K562 (cell line): ENCODE measurements around the gene LOXHD1. TPM values are rescaled to one million over a fixed set of nuclear protein-coding genes. Genes with fewer than 3 reads are reported as not detected.

ENCODE experiments used
- ATAC-seq: fragments of 200-7000 bp; cut with Tn5 transposase; 3 replicates; pipeline ENCODE4 v1.9.1; 2020; ENCODE audit warnings: moderate library complexity
- BruUV-seq: library from RNA; stranded (reverse); fragments of 400-500 nt; replicated peaks from 2 replicates; lab custom pipeline; 2021; lab: Mats Ljungman, UMichigan
- CTCF ChIA-PET: fragments of 300-600 bp; formaldehyde crosslinking; extraction: SDS; loops from one replicate; lab custom pipeline; 2021; ENCODE audit warnings: low intra/inter-chr PET ratio; lab: Yijun Ruan, JAX
- POLR2A ChIA-PET: fragments of 300-600, 350-650 bp; sonication (Branson Sonifier 250); formaldehyde crosslinking; extraction: SDS; loops from one replicate; lab custom pipeline; 2021; ENCODE audit warnings: antibody characterized with exemption, inconsistent platforms; lab: Yijun Ruan, JAX
- DNase-seq, 4 experiments: peaks; one replicate each; pipeline versions ENCODE4 v3.0.0 to v3.0.0-alpha.2; 2011 to 2018; ENCODE audit warnings: low spot score in 3 of 4, mixed read lengths in 3 of 4; ENCODE audit errors: extremely low read depth in 1 of 4
- FAIRE-seq: peaks from 2 replicates; lab custom pipeline; 2011; peaks lifted over from hg19 to GRCh38; lab: Jason Lieb, UNC
- H2AFZ ChIP-seq: 2 replicates; pipeline ENCODE4 v1.6.0; 2011; ENCODE audit warnings: low read depth, low read length, control low read depth, inconsistent platforms
- H3K27ac ChIP-seq: fragments of 200-600 bp; 3 replicates; pipeline ENCODE4 v1.8.0; 2011; ENCODE audit warnings: low read depth, mild to moderate bottlenecking, control low read depth, inconsistent platforms, low read length, moderate library complexity, mixed read lengths; ENCODE audit errors: extremely low read depth
- H3K27me3 ChIP-seq, 2 experiments: fragments of 300-600 bp in 1 of 2; 2 replicates in 1 of 2; 3 replicates in 1 of 2; pipeline versions ENCODE4 v1.6.0 to v1.8.0; 2011; ENCODE audit warnings: inconsistent platforms in 2 of 2, low read length in 2 of 2, mild to moderate bottlenecking in 1 of 2, mixed read lengths in 1 of 2, moderate library complexity in 1 of 2; ENCODE audit not compliant: control insufficient read depth in 2 of 2, insufficient read depth in 2 of 2
- H3K36me3 ChIP-seq: fragments of 300-600 bp; 3 replicates; pipeline ENCODE4 v1.8.0; 2011; ENCODE audit warnings: mild to moderate bottlenecking, low read length, inconsistent platforms; ENCODE audit not compliant: control insufficient read depth, insufficient read depth
- H3K4me1 ChIP-seq, 2 experiments: fragments of 200-600 bp in 1 of 2; replicated peaks in 1 of 2; 2 replicates in 1 of 2; 3 replicates in 1 of 2; pipeline versions ENCODE4 v1.5.1 to v1.8.0; 2011; ENCODE audit warnings: inconsistent platforms in 2 of 2, low read length in 2 of 2, mild to moderate bottlenecking in 1 of 2, mixed read lengths in 1 of 2, moderate library complexity in 1 of 2; ENCODE audit not compliant: control insufficient read depth in 2 of 2, insufficient read depth in 2 of 2
- H3K4me2 ChIP-seq: 2 replicates; pipeline ENCODE4 v1.6.1; 2011; ENCODE audit warnings: low read length, control low read depth, inconsistent platforms, mixed read lengths; ENCODE audit not compliant: insufficient read depth
- H3K4me3 ChIP-seq: fragments of 200-600 bp; sonication (generic), shearing (Covaris generic); 2 replicates; pipeline ENCODE4 v1.5.1; 2016; ENCODE audit warnings: control low read depth, inconsistent platforms
- H3K79me2 ChIP-seq: fragments of 200-600 bp; 3 replicates; pipeline ENCODE4 v1.8.0; 2011; ENCODE audit warnings: low read length, inconsistent platforms; ENCODE audit not compliant: control insufficient read depth, insufficient read depth
- H3K9ac ChIP-seq, 2 experiments: 2 replicates each; pipeline versions ENCODE4 v1.6.0 to v1.6.1; 2011; ENCODE audit warnings: low read depth in 2 of 2, low read length in 2 of 2, control low read depth in 1 of 2, inconsistent platforms in 1 of 2, mild to moderate bottlenecking in 1 of 2, mixed read lengths in 1 of 2; ENCODE audit not compliant: insufficient read depth in 1 of 2
- H3K9me1 ChIP-seq: one replicate; pipeline ENCODE4 v1.6.0; 2011; ENCODE audit warnings: inconsistent platforms, mild to moderate bottlenecking, low read length, moderate library complexity; ENCODE audit not compliant: control insufficient read depth, insufficient read depth
- H3K9me3 ChIP-seq: replicated peaks from 2 replicates; pipeline ENCODE4 v1.5.1; 2011; ENCODE audit warnings: low read depth, low read length, inconsistent platforms; ENCODE audit not compliant: control insufficient read depth, insufficient read depth
- H4K20me1 ChIP-seq: replicated peaks from 2 replicates; pipeline ENCODE4 v1.6.1; 2011; ENCODE audit warnings: low read length, inconsistent platforms, mixed read lengths; ENCODE audit not compliant: control insufficient read depth, insufficient read depth
- CCNT2 ChIP-seq: IDR thresholded peaks from 2 replicates; pipeline ENCODE4 v1.6.1; 2011; ENCODE audit warnings: borderline replicate concordance, low read depth, mild to moderate bottlenecking, moderate library complexity, mixed read lengths, low read length; ENCODE audit not compliant: insufficient read length; ENCODE audit errors: extremely low read depth
- CGGBP1 ChIP-seq: fragments of 250-450 bp; sonication (Bioruptor Pico); IDR thresholded peaks from 2 replicates; pipeline ENCODE4 v1.9.0; 2021; ENCODE audit warnings: mild to moderate bottlenecking
- ELK3 ChIP-seq: fragments of 450-650 bp; formaldehyde crosslinking; IDR thresholded peaks from 2 replicates; pipeline ENCODE4 v1.4.0; 2020; ENCODE audit warnings: mild to moderate bottlenecking
- ERF ChIP-seq: fragments of 450-650 bp; formaldehyde crosslinking; IDR thresholded peaks from 2 replicates; pipeline ENCODE4 v1.4.0; 2020; ENCODE audit warnings: mild to moderate bottlenecking, mixed read lengths
- EZH2 ChIP-seq: IDR thresholded peaks from 2 replicates; pipeline ENCODE4 v1.6.1; 2012; ENCODE audit warnings: low read depth, mild to moderate bottlenecking, inconsistent platforms, low read length, borderline replicate concordance
- KDM1A ChIP-seq, 2 experiments: fragments of 450-650 bp; IDR thresholded peaks; 2 replicates each; pipeline ENCODE4 v1.6.1; 2016; ENCODE audit warnings: mild to moderate bottlenecking in 2 of 2
- SPI1 ChIP-seq: IDR thresholded peaks from 2 replicates; pipeline ENCODE4 v1.6.1; 2011; ENCODE audit warnings: low read depth, low read length, control low read depth, borderline replicate concordance
- THAP7 ChIP-seq: fragments of 250-450 bp; sonication (Bioruptor Pico); IDR thresholded peaks from 2 replicates; pipeline ENCODE4 v1.5.0; 2021
- ZFP91 ChIP-seq: sonication (generic); formaldehyde crosslinking; IDR thresholded peaks from 2 replicates; pipeline ENCODE4 v1.8.0; 2022; ENCODE audit warnings: mild to moderate bottlenecking, missing genetic modification reagents
- ZNF121 ChIP-seq: sonication (generic); formaldehyde crosslinking; conservative IDR thresholded peaks from 2 replicates; pipeline ENCODE4 v1.8.0; 2022; ENCODE audit warnings: missing genetic modification reagents
- WGBS: fragments of 100-300 bp; shearing (Covaris generic); methylation state at CpG from one replicate; pipeline ENCODE4 v1.1.6; 2016; ENCODE audit warnings: low coverage, mixed read lengths; ENCODE audit not compliant: insufficient coverage; ENCODE audit errors: missing lambda C conversion rate; 5-methylcytosine and 5-hydroxymethylcytosine counted together
- in situ Hi-C: fragments of 300-500 bp; cut with MboI; formaldehyde crosslinking; loops from 4 replicates; pipeline ENCODE4 v1.15.0; 2018; ENCODE audit warnings: inconsistent platforms, mixed read lengths
- intact Hi-C: fragments of 100-400 bp; cut with micrococcal nuclease; formaldehyde crosslinking; loops from 2 replicates; pipeline ENCODE4 v1.14.2; 2022
- polyA plus RNA-seq, 8 experiments: library from polyadenylated mRNA; depleted of rRNA in 4 of 8; stranded (reverse) in 5 of 8; unstranded in 3 of 8; fragments of >200 nt; fragmentation: Nextera tagmentation in 2 of 8; fragmentation: Illumina TruSeq in 1 of 8; extraction: Ambion mirVana in 2 of 8; extraction: Trizol in 1 of 8; gene quantifications; 2 replicates each; pipeline versions ENCODE4 v1.2.1 to v1.2.3, GENCODE V29; 2011 to 2014; ENCODE audit warnings: inconsistent platforms in 1 of 8, missing spikeins in 1 of 8
- total RNA-seq, 7 experiments: library from RNA; depleted of rRNA in 6 of 7; stranded (reverse); fragments of >200 nt in 6 of 7; fragmentation: Illumina TruSeq in 2 of 7; extraction: Trizol in 2 of 7; gene quantifications; 2 replicates each; pipeline versions ENCODE4 v1.2.1 to v1.2.3, GENCODE V29; 2011 to 2021; ENCODE audit warnings: low replicate concordance in 1 of 7

LOXHD1 gene
- total and polyA plus RNA-seq, 9 of the 15 experiments (the other 6 are each of a cell fraction or from before 2014, with no cell fraction given): not detected

GRCh38 chr18:46475390-46475752 lies 181.6 kb downstream of the LOXHD1 start:
- no peak for ATAC-seq
- ChIA-PET CTCF (no interaction called here), POLR2A (no interaction called here)
- in situ Hi-C loops: loop anchor here (25.0 kb wide), 1 partner anchor 188 kb away; no protein-coding TSS in a partner anchor
- no peaks in the 10 kb centered on the region for H3K79me2 ChIP-seq
- DNase-seq: no peak
- no peak overlapping the region for H3K4me3 ChIP-seq
- peaks cover 0 to 13% of the 10 kb centered on the region in 2 experiments; a peak in 2 of 5 replicates for H3K27me3 ChIP-seq
- no peaks in the 10 kb centered on the region for H3K36me3 ChIP-seq
- BruUV-seq: no TSS peak
- H3K4me2 ChIP-seq: no peak overlapping the region
- H4K20me1 ChIP-seq: no peaks in the 10 kb centered on the region
- no peak for FAIRE-seq
- H3K9me1 ChIP-seq: no peaks in the 10 kb centered on the region
- 0% methylated on average over 4 of the region's 4 CpGs for WGBS
- H3K27ac ChIP-seq: no peak overlapping the region
- H3K9ac ChIP-seq: no peak overlapping the region
- no peaks in the 10 kb centered on the region for H3K9me3 ChIP-seq
- no peak for TF ChIP-seq SPI1
- no peak for TF ChIP-seq CGGBP1 (CRISPR knock-in tag)
- peak in 1 of 2 experiments; percentile 33; a peak in 1 of 4 replicates for TF ChIP-seq KDM1A (IDR thresholded peaks at IDR 0.05)
- no peak overlapping the region for H2AFZ ChIP-seq
- intact Hi-C loops: no loop called here
- H3K4me1 ChIP-seq: no peaks in the 10 kb centered on the region

GRCh38 chr18:46474487-46475389 lies 182.3 kb downstream of the LOXHD1 start:
- FAIRE-seq: no peak
- Histone ChIP-seq H2AFZ (no peak overlapping the region), H3K9me1 (no peaks in the 10 kb centered on the region), H3K4me2 (no peak overlapping the region), H3K9ac (no peak overlapping the region), H3K27ac (no peak overlapping the region), H3K79me2 (no peaks in the 10 kb centered on the region), H3K27me3 (peaks cover 0 to 13% of the 10 kb centered on the region in 2 experiments; a peak in 2 of 5 replicates), H3K4me1 (no peaks in the 10 kb centered on the region), H3K4me3 (no peak overlapping the region), H3K36me3 (no peaks in the 10 kb centered on the region), H4K20me1 (no peaks in the 10 kb centered on the region), H3K9me3 (no peaks in the 10 kb centered on the region)
- BruUV-seq: no TSS peak
- intact Hi-C loops (no loop called here), in situ Hi-C loops (loop anchor here (25.0 kb wide), 1 partner anchor 187 kb away; no protein-coding TSS in a partner anchor)
- no peak for DNase-seq
- CTCF ChIA-PET: no interaction called here
- POLR2A ChIA-PET: no interaction called here
- no peak for ATAC-seq
- WGBS: 5% methylated on average over 6 of the region's 14 CpGs
- TF ChIP-seq ZNF121 (CRISPR knock-in tag) (no peak), CCNT2 (no peak), ZFP91 (CRISPR knock-in tag) (no peak), ERF (CRISPR knock-in tag) (no peak), EZH2 (no peak), ELK3 (CRISPR knock-in tag) (no peak), THAP7 (CRISPR knock-in tag) (no peak)
